ENCODE measurements around the gene CCNC. TPM values are rescaled to one million over a fixed set of nuclear protein-coding genes. Genes with fewer than 3 reads are reported as not detected.

Gene CCNC
- total RNA-seq, 4 donors from 2014 or later: 27.4 to 50.7 (median 45.1) TPM

DNA sequence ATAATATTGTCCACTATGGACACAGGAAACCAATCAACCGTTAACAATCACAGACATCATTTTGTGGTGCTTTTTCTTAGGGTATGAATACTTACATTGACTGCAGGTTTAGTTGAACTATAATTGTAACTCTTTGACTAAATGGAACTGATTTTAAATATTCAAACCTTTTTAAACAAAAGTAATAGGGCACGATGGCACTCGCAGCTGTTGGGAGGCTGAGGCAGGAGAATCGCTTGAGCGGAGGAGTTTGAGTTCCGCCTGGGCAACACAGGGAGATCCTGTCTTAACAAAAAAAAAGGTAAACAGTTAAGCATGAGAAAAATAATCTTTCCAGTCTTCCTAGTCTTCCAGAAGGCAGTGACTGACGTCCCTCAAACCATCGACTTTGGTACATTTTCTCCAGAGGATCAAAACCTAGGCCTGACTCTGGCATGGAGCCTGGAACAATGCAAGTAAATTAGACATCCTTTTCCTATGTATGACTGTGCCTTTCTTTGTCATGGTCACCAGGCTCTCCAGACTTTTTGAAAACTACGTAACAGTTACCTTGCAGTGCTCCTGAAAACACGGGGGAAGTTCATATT is 21.5 kb upstream of the CCNC start:
- intact Hi-C loops (cut with DNase I): loop anchor here (5.0 kb wide), 1 partner anchor 152 kb away; no protein-coding TSS in a partner anchor

DNA sequence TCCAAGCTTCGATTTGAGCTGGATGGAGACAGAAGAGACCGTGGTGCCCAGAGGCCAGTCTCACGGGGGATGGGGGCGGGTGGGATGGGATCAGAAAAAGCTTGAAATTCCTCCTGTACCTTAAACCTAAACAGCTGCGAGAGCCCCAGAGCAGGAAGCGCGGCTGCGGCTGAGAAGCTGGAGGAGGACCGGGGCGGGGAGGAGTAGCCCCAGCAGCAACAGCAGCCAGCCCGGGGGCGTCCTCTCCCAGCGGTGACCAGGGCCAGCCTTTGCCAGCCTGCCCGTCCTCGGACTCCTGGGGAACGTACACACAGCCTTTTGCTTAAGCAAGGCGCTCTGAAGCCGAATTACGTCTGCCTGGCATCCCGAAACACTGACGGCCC is 20.8 kb upstream of the CCNC start:
- no peak for TF ChIP-seq EP300 (IDR thresholded peaks at IDR 0.05)
- TF ChIP-seq, protein P1, sequence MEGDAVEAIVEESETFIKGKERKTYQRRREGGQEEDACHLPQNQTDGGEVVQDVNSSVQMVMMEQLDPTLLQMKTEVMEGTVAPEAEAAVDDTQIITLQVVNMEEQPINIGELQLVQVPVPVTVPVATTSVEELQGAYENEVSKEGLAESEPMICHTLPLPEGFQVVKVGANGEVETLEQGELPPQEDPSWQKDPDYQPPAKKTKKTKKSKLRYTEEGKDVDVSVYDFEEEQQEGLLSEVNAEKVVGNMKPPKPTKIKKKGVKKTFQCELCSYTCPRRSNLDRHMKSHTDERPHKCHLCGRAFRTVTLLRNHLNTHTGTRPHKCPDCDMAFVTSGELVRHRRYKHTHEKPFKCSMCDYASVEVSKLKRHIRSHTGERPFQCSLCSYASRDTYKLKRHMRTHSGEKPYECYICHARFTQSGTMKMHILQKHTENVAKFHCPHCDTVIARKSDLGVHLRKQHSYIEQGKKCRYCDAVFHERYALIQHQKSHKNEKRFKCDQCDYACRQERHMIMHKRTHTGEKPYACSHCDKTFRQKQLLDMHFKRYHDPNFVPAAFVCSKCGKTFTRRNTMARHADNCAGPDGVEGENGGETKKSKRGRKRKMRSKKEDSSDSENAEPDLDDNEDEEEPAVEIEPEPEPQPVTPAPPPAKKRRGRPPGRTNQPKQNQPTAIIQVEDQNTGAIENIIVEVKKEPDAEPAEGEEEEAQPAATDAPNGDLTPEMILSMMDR (IDR thresholded peaks at IDR 0.05): no peak
- TF ChIP-seq POLR2AphosphoS5 (IDR thresholded peaks at IDR 0.05): no peak
- no peak for TF ChIP-seq POLR2A (IDR thresholded peaks at IDR 0.05; ENCODE audit: low read depth)
- H3K4me1 ChIP-seq: peaks cover 22 to 30% (median 28%) of the 10 kb centered on the region in 4 donors
- intact Hi-C loops (cut with DNase I): loop anchor here (5.0 kb wide), 1 partner anchor 153 kb away; no protein-coding TSS in a partner anchor
- H3K27me3 ChIP-seq: peaks cover 0 to 78% (median 51%) of the 10 kb centered on the region in 4 donors
- peak overlapping the region; percentile 55 to 65 (median 57) for H3K4me3 ChIP-seq
- H3K9me3 ChIP-seq: no peaks in the 10 kb centered on the region
- H3K27ac ChIP-seq (replicated peaks in 1 of 4): no peak overlapping the region
- DNase-seq (ENCODE audit: extremely low spot score): peak; percentile 66
- H3K36me3 ChIP-seq: no peaks in the 10 kb centered on the region
- 10% methylated on average over 5 of the region's 21 CpGs for WGBS

More for the DNA sequence above, 21.5 kb upstream of the CCNC start:
- no peak overlapping the region for H3K4me3 ChIP-seq
- H3K4me1 ChIP-seq: peaks cover 22 to 30% (median 28%) of the 10 kb centered on the region in 4 donors
- no peak for TF ChIP-seq EP300 (IDR thresholded peaks at IDR 0.05)
- TF ChIP-seq, protein P1 (IDR thresholded peaks at IDR 0.05): no peak
- TF ChIP-seq POLR2AphosphoS5 (IDR thresholded peaks at IDR 0.05): no peak
- TF ChIP-seq POLR2A (IDR thresholded peaks at IDR 0.05; ENCODE audit: low read depth): no peak
- 43% methylated on average over 10 of the region's 10 CpGs for WGBS
- DNase-seq (ENCODE audit: extremely low spot score): no peak
- H3K36me3 ChIP-seq: no peaks in the 10 kb centered on the region
- no peak overlapping the region for H3K27ac ChIP-seq (replicated peaks in 1 of 4)
- H3K27me3 ChIP-seq: peaks cover 0 to 84% (median 56%) of the 10 kb centered on the region in 4 donors
- peaks cover 0 to 7% (median 6%) of the 10 kb centered on the region in 4 donors for H3K9me3 ChIP-seq

DNA sequence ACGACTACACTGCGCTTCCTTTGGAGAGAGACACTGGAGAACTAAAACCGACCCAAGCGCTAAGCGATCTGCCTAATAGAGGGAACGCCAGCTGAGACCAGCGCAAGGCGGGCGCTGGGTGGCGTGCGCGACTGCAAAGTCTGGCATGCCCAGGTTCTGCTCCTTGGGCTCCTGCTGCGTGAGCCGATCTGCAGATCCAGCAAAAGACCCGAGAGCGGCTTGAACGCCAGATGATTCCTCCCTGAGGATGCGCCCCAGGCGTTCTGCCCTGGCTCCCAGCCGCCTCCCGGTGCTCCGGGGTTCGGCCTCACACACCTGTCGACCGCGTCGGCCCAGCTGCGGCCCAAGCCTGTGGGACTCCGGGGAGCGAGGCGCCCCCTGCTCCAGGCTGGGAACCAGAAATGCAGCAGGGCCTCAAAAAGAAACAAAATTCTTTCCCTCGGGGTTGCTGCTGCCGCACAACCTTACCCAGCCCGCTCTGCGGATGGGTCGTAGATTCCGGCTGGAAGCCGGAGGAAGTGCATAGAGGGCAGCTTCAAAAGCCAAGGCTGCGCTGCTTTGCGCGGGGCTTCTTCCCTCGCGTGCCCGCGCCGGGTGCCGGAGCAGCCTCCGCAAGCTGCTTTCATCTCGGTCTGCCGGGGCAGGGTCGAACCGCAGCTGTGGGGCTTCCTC is 20.3 kb upstream of the CCNC start:
- no peaks in the 10 kb centered on the region for H3K9me3 ChIP-seq
- WGBS: 4% methylated on average over 14 of the region's 52 CpGs
- H3K4me3 ChIP-seq: peak overlapping the region; percentile 55 to 65 (median 57)
- H3K4me1 ChIP-seq: peaks cover 22 to 30% (median 28%) of the 10 kb centered on the region in 4 donors
- H3K27ac ChIP-seq (replicated peaks in 1 of 4): no peak overlapping the region
- DNase-seq (ENCODE audit: extremely low spot score): peak; percentile 92
- no peak for TF ChIP-seq EP300 (IDR thresholded peaks at IDR 0.05)
- TF ChIP-seq POLR2AphosphoS5 (IDR thresholded peaks at IDR 0.05): no peak
- no peak for TF ChIP-seq POLR2A (IDR thresholded peaks at IDR 0.05; ENCODE audit: low read depth)
- TF ChIP-seq, protein P1 (IDR thresholded peaks at IDR 0.05): peak; percentile 47 to 51 (median 48)
- peaks cover 0 to 72% (median 46%) of the 10 kb centered on the region in 4 donors for H3K27me3 ChIP-seq
- H3K36me3 ChIP-seq: no peaks in the 10 kb centered on the region
- intact Hi-C loops (cut with DNase I): loop anchor here (5.0 kb wide), 1 partner anchor 154 kb away; no protein-coding TSS in a partner anchor

DNA sequence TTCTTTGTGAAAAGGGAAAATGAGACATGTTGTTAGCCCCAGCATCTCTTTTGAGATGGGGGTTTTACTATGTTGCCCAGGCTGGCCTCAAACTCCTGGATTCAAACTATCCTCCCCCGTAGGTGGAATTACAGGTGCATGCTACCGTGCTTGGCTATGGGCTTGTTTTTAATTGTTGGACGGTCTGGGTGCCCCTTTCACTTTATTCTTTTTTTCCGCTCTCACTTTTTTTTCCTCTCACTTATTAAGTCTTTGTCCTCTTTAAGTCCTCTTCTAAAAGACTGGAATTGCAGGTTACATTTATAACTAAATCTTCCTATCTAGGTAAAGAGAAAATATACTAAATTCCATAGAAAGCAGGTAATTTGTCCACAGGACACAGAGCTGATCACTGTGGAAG is 19.3 kb upstream of the CCNC start:
- peaks cover 0 to 64% (median 38%) of the 10 kb centered on the region in 4 donors for H3K27me3 ChIP-seq
- intact Hi-C loops (cut with DNase I): loop anchor here (5.0 kb wide), 1 partner anchor 155 kb away; no protein-coding TSS in a partner anchor

More for the DNA sequence above, 19.3 kb upstream of the CCNC start:
- H3K27ac ChIP-seq (replicated peaks in 1 of 4): no peak overlapping the region
- peaks cover 22 to 30% (median 28%) of the 10 kb centered on the region in 4 donors for H3K4me1 ChIP-seq
- TF ChIP-seq, protein P1 (IDR thresholded peaks at IDR 0.05): no peak
- TF ChIP-seq EP300 (IDR thresholded peaks at IDR 0.05) (no peak), POLR2A (IDR thresholded peaks at IDR 0.05; ENCODE audit: low read depth) (no peak), POLR2AphosphoS5 (IDR thresholded peaks at IDR 0.05) (no peak)
- no peaks in the 10 kb centered on the region for H3K36me3 ChIP-seq
- H3K4me3 ChIP-seq: no peak overlapping the region
- 85% methylated on average over 4 of the region's 4 CpGs for WGBS
- H3K9me3 ChIP-seq: no peaks in the 10 kb centered on the region
- DNase-seq (ENCODE audit: extremely low spot score): peak; percentile 17

All from esophagus muscularis mucosa (tissue), 4 donors.